Right atrium auricular region (tissue), 2 donors: Measurements from ENCODE around the gene SMIM33. TPM values are rescaled to one million over a fixed set of nuclear protein-coding genes. Genes with fewer than 3 reads are reported as not detected.
A peak's percentile ranks its signal among the peaks of the same experiment; 100 is the strongest.

Experiments
- DNase-seq: peaks from one replicate; pipeline ENCODE4 v3.0.0-alpha.2; 2019; ENCODE audit warnings: low spot score
- H3K27ac ChIP-seq, 2 donors: fragments of 200-600 bp; sonication (generic); 1 replicate in 1 of 2; 2 replicates in 1 of 2; pipeline ENCODE4 v1.5.1; 2016 to 2019
- H3K27me3 ChIP-seq, 2 donors: fragments of 200-600 bp; sonication (generic); one replicate each; pipeline versions ENCODE4 v1.5.1 to v1.6.0; 2017 to 2019
- H3K36me3 ChIP-seq: fragments of 200-600 bp; sonication (generic); one replicate; pipeline ENCODE4 v1.5.1; 2016
- H3K4me1 ChIP-seq, 2 donors: fragments of 200-600 bp; sonication (generic); one replicate each; pipeline versions ENCODE4 v1.5.1 to v1.6.0; 2017 to 2019
- H3K4me3 ChIP-seq, 2 donors: fragments of 200-600 bp; sonication (generic); 1 replicate in 1 of 2; 2 replicates in 1 of 2; pipeline ENCODE4 v1.5.1; 2017 to 2019; ENCODE audit warnings: mild to moderate bottlenecking in 1 of 2, moderate library complexity in 1 of 2
- H3K9me3 ChIP-seq, 2 donors: fragments of 200-600 bp; sonication (generic); one replicate each; pipeline ENCODE4 v1.5.1; 2019
- CTCF ChIP-seq, 2 donors: fragments of 200-600 bp; sonication (generic); IDR thresholded peaks; one replicate each; pipeline ENCODE4 v1.5.1; 2019; ENCODE audit warnings: antibody characterized with exemption in 2 of 2
- total RNA-seq, 2 donors: library from RNA; depleted of rRNA; stranded (reverse); fragments of >200 nt; gene quantifications; one replicate each; pipeline ENCODE4 v1.1.0, GENCODE V29; 2016

Gene SMIM33
- total RNA-seq, 2 donors from 2014 or later: not detected

DNA sequence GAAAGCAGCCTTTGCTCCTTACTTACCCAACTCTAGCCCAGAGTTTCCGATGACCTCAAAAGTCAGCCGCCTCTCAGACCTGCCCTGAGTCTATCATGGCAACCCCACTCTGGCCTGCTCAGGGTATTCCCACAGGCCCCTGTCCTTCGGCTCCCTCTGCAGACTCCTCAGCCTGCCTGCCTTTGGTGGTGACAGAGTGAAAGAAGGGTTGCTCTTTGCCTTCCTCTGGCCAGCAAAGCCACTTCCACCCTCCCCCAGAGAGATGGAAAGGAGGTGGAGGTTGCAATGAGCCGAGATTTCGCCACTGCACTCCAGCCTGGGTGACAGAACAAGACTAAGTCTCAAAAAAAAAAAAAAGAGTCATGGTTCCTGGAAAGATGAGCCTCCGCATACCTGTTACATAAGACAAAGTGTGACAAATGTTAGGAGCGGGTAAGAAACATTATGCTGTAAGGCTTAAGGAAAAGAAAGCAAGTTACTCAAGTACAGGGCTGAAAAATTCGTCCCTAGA, 2.3 kb upstream of the SMIM33 start:
- no peak for DNase-seq
- no peaks in the 10 kb centered on the region for H3K27me3 ChIP-seq
- H3K36me3 ChIP-seq: no peaks in the 10 kb centered on the region
- TF ChIP-seq CTCF (IDR thresholded peaks at IDR 0.05): no peak
- no peaks in the 10 kb centered on the region for H3K9me3 ChIP-seq
- H3K4me3 ChIP-seq: no peak overlapping the region
- peaks cover 0 to 11% of the 10 kb centered on the region in 2 donors for H3K4me1 ChIP-seq
- H3K27ac ChIP-seq: no peak overlapping the region

GRCh38 chr5:139472386-139473030, 1.7 kb downstream of the SMIM33 start:
- peak overlapping the region; percentile 47 to 58 for H3K27ac ChIP-seq
- TF ChIP-seq CTCF (IDR thresholded peaks at IDR 0.05): no peak
- H3K36me3 ChIP-seq: peaks cover 25% of the 10 kb centered on the region
- no peak overlapping the region for H3K4me3 ChIP-seq
- DNase-seq: no peak
- H3K27me3 ChIP-seq: no peaks in the 10 kb centered on the region
- no peaks in the 10 kb centered on the region for H3K9me3 ChIP-seq
- peaks cover 0 to 35% of the 10 kb centered on the region in 2 donors for H3K4me1 ChIP-seq

GRCh38 chr5:139473105-139473504, 2.3 kb downstream of the SMIM33 start:
- peaks cover 31% of the 10 kb centered on the region for H3K36me3 ChIP-seq
- no peak for DNase-seq
- H3K4me3 ChIP-seq: no peak overlapping the region
- H3K4me1 ChIP-seq: peaks cover 0 to 41% of the 10 kb centered on the region in 2 donors
- no peaks in the 10 kb centered on the region for H3K27me3 ChIP-seq
- no peak for TF ChIP-seq CTCF (IDR thresholded peaks at IDR 0.05)
- no peaks in the 10 kb centered on the region for H3K9me3 ChIP-seq
- peak overlapping the region; percentile 47 to 58 for H3K27ac ChIP-seq

DNA sequence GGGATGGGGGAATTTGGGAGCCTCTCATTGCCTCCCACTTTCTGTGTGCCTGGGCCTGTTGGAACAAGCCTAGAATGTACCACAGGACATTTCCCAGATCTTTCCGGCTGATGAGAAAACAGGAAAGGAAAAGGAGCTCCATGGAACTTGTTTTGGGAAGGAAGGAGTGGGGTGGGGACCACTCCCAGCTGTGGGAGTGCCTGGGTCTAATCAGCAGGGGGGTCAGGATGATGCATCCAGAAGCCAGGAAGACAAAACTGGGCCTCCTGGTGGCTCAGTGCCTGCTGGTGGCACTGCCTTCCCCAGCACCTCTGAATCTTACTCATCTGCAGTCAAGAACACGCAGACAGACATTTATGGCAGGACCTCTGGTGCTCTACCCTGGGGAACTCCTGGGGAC, 2.8 kb downstream of the SMIM33 start:
- peak overlapping the region; percentile 47 to 58 for H3K27ac ChIP-seq
- DNase-seq: no peak

GRCh38 chr5:139474890-139475791, 4.3 kb downstream of the SMIM33 start:
- TF ChIP-seq CTCF (IDR thresholded peaks at IDR 0.05): no peak
- H3K9me3 ChIP-seq: no peaks in the 10 kb centered on the region
- no peak for DNase-seq
- H3K27me3 ChIP-seq: no peaks in the 10 kb centered on the region
- peaks cover 44% of the 10 kb centered on the region for H3K36me3 ChIP-seq
- peaks cover 0 to 58% of the 10 kb centered on the region in 2 donors for H3K4me1 ChIP-seq
- peak overlapping the region in 1 of 2 donors; percentile 13 for H3K27ac ChIP-seq
- H3K4me3 ChIP-seq: no peak overlapping the region

More for the DNA sequence above, 2.8 kb downstream of the SMIM33 start:
- no peak for TF ChIP-seq CTCF (IDR thresholded peaks at IDR 0.05)
- Histone ChIP-seq H3K36me3 (peaks cover 35% of the 10 kb centered on the region), H3K27me3 (no peaks in the 10 kb centered on the region), H3K4me1 (peaks cover 0 to 46% of the 10 kb centered on the region in 2 donors), H3K4me3 (no peak overlapping the region), H3K9me3 (no peaks in the 10 kb centered on the region)
